Omental fat pad (tissue), 4 donors: ENCODE data around the gene ADH7. TPM values are rescaled to one million over a fixed set of nuclear protein-coding genes. Genes with fewer than 3 reads are reported as not detected.

Source experiments
- total RNA-seq, 4 donors: library from RNA; depleted of rRNA; stranded (reverse); fragments of >200 nt; gene quantifications; one replicate each; pipeline ENCODE4 v1.1.0, GENCODE V29; 2016

The ADH7 gene
- total RNA-seq, 4 donors from 2014 or later = not detected

Other genes with a start within 250 kb of the ADH7 start
- under 1 TPM in 3 of 4 donors, not detected in 1; 0.19 to 0.50 (median 0.36) TPM for gene ADH6, start 216.1 kb downstream of the ADH7 start, total RNA-seq
- 10 to 100 TPM in 2 of 4 donors, under 1 TPM in 1, not detected in 1; 0.96 to 19.3 (median 13.6) TPM for gene ADH1A, start 144.4 kb downstream of the ADH7 start, total RNA-seq
- gene ADH1B, start 113.9 kb downstream of the ADH7 start, total RNA-seq = 1,000 to 10,000 TPM; 1,681 to 8,339 (median 3,297) TPM
- 100 to 1,000 TPM in 1 of 4 donors, 10 to 100 TPM in 2, 1 to 10 TPM in 1; 7.7 to 102 (median 46.9) TPM for gene ADH1C, start 82.6 kb downstream of the ADH7 start, total RNA-seq
- not detected for gene C4orf17, start 75.7 kb upstream of the ADH7 start, total RNA-seq
- 1 to 10 TPM; 4.6 to 7.9 (median 5.1) TPM for gene TRMT10A, start 128.7 kb upstream of the ADH7 start, total RNA-seq
- not detected for gene MTTP, start 139.5 kb upstream of the ADH7 start, total RNA-seq
- gene C4orf54, start 222.5 kb upstream of the ADH7 start, total RNA-seq = not detected